Inflammatory macrophage treated with lipopolysaccharide for 4 hours (primary cell): ENCODE data around the gene PRM3.

Experiments used
- DNase-seq: peaks from one replicate; pipeline ENCODE4 v3.0.0-alpha.2; 2020

PRM3 gene

DNA sequence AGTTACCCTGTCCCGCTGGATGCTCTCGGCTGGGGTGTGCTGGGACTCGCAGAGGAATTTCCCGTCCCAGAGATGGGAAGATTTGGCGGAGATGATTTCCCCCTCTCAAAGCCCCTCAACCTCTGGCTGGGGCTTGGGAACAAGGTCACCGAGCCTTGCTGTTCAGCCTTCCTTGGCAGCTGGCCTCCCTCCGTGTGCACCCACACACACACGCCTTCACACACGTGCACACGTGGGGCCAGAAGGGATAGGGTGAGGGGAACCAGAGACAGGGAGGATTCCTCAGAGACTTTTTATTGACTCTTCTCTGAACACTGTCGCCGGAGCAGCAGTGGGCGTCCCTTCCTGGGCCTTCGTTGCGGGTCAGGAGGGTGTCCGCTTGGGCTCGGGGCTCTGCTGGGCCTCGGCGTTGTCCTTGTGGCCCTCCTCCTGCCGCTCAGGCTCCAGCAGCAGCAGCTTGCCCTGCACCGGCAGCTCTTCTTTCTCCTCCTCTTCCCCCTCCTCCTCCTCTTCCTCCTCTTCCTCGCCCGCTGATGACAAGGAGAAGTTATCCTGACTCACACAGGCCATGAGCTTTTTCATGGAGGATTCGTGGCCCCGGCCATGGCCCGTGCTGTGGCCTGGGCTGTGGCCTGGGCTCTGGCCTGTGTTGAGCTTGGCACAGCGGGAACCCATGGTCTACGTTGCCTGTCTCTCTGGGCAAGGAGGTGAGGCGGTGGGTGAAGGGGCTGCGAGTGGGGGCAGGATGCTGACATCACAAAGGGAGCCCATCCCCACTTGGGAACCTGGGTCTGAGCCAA, at the start of gene PRM3:
Gene PRM3 (minus strand): TSS at position 709 of the 800 bp plus-strand sequence. CDS start 34 bp downstream, at position 675.
- no peak for DNase-seq

DNA sequence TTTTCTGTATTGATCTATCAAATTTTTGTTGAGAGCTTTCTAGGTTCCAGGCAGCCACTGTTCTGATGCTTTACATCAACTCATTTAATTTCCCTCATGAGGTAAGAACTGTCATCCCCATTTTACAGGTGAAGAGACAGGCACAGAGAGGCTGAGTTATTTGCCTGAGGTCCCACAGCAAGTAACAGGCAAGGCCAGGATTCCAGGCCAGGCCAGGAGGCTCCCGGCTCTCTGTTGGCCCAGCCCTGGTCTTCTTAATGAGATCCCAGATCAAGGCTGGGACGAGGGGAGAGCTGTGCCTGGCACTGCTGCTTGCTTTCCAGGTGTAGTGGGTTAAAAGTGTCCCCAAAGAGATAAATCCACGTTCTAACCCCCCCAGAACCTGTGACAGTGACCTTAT, 49.4 kb upstream of the PRM3 start:
- DNase-seq: no peak

GRCh38 chr16:11321662-11322061, 48.2 kb upstream of the PRM3 start:
- no peak for DNase-seq

DNA sequence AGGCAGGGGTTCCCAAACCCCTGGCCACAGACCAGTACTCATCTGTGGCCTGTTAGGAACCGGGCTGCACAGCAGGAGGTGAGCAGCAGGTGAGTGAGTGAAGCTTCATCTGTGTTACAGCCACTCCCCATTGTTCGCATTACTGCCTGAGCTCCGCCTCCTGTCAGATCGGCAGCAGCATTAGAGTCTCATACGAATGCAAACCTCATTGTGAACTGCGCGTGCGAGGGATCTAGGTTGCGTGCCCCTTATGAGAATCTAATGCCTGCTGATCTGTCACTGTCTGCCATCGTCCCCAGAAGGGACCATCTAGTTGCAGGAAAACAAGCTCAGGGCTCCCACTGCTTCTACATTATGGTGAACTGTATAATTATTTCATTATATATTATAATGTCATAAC, 46.7 kb upstream of the PRM3 start:
- no peak for DNase-seq

DNA sequence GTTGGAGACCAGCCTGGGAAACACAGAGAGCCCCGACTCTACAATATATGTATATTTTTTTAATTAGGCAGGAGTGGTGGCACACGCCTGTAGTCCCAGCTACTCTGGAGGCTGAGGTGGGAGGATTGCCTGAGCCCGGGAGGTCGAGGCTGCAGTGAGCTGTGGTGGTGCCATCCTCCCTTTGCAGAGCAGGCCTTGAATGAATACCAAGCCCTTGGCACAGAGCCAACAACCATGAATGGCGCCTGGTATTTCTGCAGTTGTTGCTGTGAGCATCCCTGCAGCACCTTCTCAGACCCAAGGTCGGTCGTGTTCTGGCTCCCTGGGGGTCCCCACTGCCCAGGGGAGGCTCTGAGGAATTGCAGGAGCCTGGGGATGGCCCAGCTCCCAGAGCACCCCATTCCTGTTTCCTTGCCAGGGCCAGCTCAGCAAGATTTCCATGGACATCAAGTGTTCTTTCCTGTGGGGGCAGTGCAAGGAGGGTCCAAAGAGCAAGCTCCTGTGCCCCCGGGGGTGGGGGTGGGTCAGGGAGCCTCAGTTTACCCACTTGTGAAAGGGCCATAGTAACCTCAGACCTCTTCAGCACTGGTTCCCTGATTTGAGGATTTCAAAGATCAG, 46.2 kb upstream of the PRM3 start:
- DNase-seq: no peak

GRCh38 chr16:11318817-11319216, 45.4 kb upstream of the PRM3 start:
- no peak for DNase-seq

DNA sequence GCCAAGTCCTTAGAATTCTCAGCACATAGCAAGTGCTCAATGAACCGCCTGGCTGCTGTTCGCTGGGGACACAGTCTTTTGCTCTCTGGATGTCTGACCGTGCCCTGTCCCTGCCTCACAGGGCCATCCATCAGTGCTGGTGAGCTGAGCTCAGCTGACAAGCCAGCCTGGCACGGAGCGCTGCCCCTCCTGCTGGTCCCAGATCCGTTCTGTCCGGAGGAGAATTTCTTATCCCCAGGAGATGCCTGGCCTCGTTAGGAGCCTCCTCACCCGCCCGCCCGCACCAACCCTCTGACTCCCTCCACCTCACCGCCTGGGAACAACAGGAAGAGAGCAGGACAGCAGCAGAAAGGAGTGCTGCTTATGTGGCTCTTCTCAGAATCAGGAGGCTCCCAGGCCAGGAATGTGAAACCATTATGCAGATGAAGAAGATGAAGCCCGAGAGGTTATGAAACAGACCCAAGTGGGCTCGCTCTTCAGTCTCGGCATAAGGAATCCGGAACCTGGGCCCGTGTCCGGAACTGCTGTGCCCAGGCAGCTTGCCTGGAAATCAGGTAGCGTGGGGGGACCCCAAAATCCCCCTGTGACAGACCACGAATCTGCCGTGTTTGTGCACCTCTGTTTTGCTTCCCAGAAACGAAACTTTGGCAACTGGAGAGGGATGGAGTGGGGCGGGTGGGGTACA, 43.0 kb upstream of the PRM3 start:
- no peak for DNase-seq

DNA sequence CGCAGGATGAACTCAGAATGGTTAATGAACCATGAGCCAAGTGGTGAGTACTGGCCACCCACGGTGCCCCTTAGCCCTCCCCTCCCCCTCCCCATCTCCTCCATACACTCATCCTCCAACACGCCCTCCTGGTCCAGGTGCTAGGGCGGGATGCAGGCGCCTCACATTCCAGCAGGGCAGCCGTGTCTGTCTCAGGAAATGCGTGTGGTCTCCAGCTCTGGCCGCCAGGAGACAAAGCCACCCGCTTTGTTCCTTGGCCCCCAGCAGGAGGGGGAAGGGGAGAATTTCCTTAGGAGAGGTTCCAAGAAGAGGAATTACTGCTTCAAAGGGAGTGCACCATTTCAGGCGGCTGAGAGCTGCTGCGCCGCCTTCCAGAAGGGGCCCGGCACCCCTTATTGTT, 42.1 kb upstream of the PRM3 start:
- no peak for DNase-seq

GRCh38 chr16:11314309-11314894, 41.0 kb upstream of the PRM3 start:
- no peak for DNase-seq

DNA sequence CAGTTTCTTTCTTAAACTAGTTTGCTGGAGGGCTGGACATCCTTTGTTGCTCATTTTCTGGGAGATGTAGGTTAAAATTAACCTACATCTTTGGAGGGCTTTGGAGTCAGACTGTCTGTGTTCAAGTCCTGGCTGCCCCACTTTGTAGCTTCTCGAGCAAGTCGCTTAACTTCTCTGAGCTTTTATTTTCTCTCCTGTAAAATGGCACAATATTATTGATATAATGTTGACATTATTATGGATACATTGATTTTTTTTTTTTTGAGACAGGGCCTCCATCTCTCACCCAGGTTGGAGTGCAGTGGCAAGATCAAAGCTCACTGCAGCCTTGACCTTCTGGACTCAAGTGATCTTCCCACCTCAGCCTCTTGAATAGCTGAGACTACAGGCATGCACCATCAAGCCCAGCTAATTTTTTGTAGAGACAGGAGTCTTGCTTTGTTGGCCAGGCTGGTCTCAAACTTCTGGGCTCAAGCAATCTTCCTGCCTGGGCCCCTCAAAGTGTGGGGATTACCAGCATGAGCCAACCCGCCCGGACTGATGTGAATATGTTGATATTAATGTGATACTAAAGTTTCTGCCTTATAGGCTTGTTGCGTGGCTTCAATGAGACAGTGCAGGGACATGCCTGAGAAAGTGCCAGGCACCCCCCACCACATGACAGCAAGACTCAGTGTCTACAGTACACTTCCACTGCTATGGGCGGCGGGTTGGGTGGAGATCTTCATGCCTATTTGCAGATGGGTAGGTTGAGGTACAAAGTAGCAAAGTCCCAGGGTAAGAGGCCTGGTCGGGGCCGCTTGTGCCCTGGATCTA, 40.3 kb upstream of the PRM3 start:
- DNase-seq: no peak

DNA sequence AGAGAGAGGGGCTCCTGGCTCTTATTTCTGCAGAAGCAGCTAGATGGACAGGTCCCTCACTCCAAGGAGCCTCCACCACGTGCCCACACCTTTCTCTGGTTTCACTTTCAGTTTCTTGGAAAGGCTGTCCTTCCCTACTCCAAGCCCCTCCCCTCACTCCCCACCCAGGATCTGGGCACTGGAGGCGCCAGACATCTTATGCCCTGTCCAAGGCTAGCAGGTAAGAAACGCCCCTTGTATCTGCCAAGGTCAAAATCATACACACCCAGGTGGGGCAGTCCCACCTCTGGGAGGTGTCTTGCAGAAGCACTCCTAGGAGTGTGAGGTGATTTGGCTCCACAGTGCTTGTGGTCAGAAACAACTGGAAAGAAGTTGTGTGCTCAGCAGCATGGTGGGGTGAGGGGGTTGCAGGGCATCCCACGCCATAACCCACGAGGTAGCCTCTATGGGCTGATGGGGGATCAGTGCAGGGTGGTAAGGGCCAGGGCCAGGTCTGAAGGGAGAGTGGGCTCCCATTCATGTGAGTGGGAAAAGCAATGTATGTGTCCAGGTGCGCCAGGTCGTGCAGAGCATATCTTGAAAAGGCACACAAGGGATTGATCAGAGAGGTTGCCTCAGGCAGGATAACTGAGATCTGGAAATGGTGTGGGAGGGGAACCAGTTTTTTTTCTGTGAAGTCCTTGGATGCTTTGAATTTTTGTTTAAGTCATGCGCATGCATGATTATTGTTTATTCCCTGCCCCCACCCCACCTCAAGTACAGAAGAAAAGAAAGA, 39.5 kb upstream of the PRM3 start:
- DNase-seq: peak; percentile 63

DNA sequence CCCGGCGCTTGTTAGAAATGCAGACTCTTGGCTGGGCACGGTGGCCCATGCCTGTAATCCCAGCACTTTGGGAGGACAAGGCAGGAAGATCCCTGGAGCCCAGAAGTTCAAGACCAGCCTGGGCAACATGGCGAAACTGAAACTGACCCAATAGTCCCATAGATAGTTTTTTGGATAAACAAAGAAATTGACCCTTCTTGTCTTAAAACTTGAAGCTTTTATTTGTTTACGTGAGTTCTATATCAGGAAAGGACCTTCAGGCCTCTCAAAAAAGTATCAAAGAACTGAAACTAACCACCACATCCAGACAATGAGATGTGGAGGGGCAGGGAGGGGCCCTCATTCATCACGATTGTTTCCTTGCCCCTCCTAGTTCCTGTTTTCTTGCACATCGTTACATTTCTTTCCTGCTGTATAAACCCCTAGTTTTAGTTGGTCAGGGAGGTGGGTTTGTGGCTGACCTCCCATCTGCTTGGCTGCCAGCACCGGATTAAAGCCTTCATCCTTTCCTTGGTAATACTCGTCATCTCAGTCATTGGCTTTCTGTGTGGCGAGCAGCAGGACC, 37.6 kb upstream of the PRM3 start:
- DNase-seq: peak; percentile 87

GRCh38 chr16:11310634-11310977, 37.2 kb upstream of the PRM3 start:
- no peak for DNase-seq

DNA sequence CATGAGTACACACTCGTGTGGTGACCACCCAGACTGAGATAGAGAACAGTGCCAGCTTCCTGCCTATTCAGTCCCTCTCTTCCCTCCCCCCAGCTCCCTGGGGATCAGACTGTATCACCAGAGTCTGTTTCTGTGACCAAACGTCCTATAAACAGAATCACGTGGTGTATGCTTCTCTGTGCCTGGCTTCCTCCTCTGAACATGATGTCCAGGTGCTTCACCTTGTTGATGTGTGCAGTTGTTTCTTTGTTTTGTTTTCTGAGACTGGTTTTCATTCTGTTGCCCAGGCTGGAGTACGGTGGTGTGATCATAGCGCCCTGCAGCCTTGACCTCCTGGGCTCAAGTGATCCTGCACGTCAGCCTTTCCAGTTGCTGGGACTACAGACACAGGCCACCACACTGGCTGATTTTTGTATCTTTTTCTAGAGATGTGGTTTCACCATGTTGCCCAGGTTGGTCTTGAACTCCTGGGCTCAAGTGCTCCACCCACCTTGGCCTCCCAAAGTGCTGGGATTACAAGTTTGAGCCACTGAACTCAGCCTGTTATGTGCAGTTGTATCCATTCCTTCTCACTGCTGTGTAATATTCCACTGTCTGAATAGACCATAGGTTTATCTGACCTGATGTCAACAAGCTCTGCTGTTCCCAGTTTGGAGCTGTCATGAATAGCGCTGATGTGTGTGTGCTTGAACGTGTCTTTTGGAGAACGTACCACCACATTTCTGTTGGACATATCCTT, 36.6 kb upstream of the PRM3 start:
- DNase-seq: no peak

- no peak for DNase-seq
These were observed 35.3 kb upstream of the PRM3 start for GRCh38 chr16:11308493-11309283.

- DNase-seq: no peak
These were observed 34.4 kb upstream of the PRM3 start for GRCh38 chr16:11307639-11308492.

DNA sequence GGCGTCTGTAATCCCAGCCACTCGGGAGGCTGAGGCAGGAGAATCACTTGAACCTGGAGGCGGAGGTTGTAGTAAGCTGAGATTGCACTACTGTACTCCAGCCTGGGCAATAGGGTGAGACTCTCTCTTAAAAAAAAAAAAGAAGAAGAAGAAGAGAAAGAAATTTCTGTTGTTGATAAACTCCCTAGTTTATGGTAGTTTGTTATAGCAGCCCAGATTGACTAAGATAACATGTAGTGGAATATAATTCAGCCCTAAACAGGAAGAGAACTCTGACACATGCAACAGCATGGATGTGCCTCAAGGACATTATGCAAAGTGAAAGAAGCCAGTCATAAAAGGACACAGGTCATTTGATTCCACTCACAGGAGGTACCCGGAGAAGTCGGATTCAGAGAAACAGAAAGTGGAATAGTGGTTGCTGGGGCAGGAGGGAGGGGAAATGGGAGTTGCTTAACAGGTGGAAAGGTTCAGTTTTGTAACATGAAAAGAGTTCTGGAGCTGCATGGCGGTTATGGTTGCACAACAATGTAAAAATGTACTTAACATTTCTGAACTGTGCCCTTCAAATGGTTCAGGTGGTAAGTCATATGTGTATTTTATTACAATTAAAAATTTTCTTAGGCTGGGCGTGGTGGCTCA, 33.7 kb upstream of the PRM3 start:
- DNase-seq: peak; percentile 95

DNA sequence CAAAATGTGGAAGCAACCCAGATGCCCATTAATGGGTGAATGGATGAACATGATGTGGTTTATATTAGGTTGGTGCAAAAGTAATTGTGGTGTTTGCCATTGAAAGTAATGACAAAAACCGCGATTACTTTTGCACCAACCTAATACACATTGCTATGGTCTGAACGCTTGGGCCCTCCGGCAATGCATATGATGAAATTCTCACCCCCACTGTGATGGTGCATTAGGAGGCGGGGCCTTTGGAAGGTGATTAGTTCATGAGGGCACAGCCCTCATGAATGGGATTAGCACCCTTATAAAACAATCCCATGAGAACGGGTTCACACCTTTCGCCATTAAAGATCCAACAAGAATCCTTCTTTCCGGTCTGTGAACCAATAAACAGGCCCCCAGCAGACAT, 33.0 kb upstream of the PRM3 start:
- no peak for DNase-seq
